ENCODE results near the gene SNRPB. TPM values are rescaled to one million over a fixed set of nuclear protein-coding genes. Genes with fewer than 3 reads are reported as not detected.

SNRPB gene
- total RNA-seq, 6 experiments from 2014 or later: 25.4 to 105 (median 48.1) TPM

DNA sequence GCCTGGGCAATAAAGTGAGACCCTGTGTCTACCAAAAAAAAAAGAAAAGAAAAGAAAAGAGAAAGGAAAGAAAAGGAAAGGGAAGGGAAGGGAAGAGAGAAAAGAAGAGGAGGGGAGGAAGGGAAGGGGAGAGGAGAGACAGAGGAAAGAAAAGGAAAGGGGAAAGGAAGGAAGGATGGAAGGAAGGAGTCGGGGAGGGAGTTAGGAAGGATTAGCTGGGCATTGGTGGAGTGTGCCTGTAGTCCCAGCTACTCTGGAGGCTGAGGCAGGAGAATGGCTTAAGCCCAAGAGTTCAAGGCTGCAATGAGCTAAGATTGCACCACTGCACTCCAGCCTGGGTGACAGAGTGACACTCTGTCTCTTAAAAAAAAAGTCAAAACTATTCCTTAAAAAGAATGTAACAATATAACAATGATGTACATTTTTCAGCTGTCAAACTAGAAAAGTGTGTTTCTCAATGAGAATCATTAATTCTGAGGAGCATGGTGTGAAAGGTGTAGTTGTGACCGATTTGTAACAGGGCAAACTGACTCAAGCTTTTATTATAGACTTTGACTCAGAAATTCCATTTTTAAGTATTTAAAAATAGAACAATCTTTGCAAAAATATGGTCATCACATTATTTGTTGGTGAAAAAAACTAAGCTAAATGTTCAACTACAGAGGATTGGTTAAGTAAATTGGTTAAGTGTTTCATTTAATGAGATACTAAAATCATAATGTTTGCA lies 14.7 kb downstream of the SNRPB start:
- no peak overlapping the region for H3K27ac ChIP-seq
- peaks cover 0 to 13% (median 9%) of the 10 kb centered on the region in 4 donors for H3K36me3 ChIP-seq
- no peak overlapping the region for H3K4me3 ChIP-seq
- DNase-seq (no peak), ATAC-seq (peak in 1 of 4 donors; percentile 28)
- H3K4me1 ChIP-seq: no peaks in the 10 kb centered on the region
- no peaks in the 10 kb centered on the region for H3K9me3 ChIP-seq
- 70% methylated on average over 2 of the region's 2 CpGs for whole genome bisulfite sequencing (ENCODE audit: insufficient coverage, low coverage, low lambda C conversion rate, missing lambda C conversion rate)
- TF ChIP-seq POLR2A (IDR thresholded peaks at IDR 0.05): no peak
- no peak for TF ChIP-seq CTCF (IDR thresholded peaks at IDR 0.05)
- intact Hi-C loops (cut with DNase I): no loop called here
- no peaks in the 10 kb centered on the region for H3K27me3 ChIP-seq

GRCh38 chr20:2453792-2454191 lies 16.8 kb downstream of the SNRPB start:
- intact Hi-C loops (cut with DNase I): no loop called here
- H3K4me1 ChIP-seq: no peaks in the 10 kb centered on the region
- no peak for TF ChIP-seq CTCF (IDR thresholded peaks at IDR 0.05)
- no peak for TF ChIP-seq POLR2A (IDR thresholded peaks at IDR 0.05)
- H3K4me3 ChIP-seq: no peak overlapping the region
- no peak overlapping the region for H3K27ac ChIP-seq
- WGBS (ENCODE audit: insufficient coverage, low coverage, low lambda C conversion rate, missing lambda C conversion rate): 71% methylated on average over 3 of the region's 3 CpGs
- DNase-seq (no peak), ATAC-seq (no peak)
- H3K36me3 ChIP-seq: no peaks in the 10 kb centered on the region
- no peaks in the 10 kb centered on the region for H3K9me3 ChIP-seq
- H3K27me3 ChIP-seq: no peaks in the 10 kb centered on the region

- Histone ChIP-seq H3K4me1 (no peaks in the 10 kb centered on the region), H3K9me3 (no peaks in the 10 kb centered on the region), H3K27me3 (no peaks in the 10 kb centered on the region), H3K4me3 (no peak overlapping the region), H3K27ac (no peak overlapping the region), H3K36me3 (no peaks in the 10 kb centered on the region)
- 31% methylated on average over 5 of the region's 8 CpGs for WGBS (ENCODE audit: insufficient coverage, low coverage, low lambda C conversion rate, missing lambda C conversion rate)
- DNase-seq: peak in 2 of 3 donors; percentile 63 to 75
- intact Hi-C loops (cut with DNase I): no loop called here
- peak; percentile 91 to 97 (median 95) for ATAC-seq
- TF ChIP-seq CTCF (IDR thresholded peaks at IDR 0.05) (peak; percentile 76 to 88 (median 86)), POLR2A (IDR thresholded peaks at IDR 0.05) (no peak)
These were observed 18.5 kb downstream of the SNRPB start for GRCh38 chr20:2451939-2452732.

DNA sequence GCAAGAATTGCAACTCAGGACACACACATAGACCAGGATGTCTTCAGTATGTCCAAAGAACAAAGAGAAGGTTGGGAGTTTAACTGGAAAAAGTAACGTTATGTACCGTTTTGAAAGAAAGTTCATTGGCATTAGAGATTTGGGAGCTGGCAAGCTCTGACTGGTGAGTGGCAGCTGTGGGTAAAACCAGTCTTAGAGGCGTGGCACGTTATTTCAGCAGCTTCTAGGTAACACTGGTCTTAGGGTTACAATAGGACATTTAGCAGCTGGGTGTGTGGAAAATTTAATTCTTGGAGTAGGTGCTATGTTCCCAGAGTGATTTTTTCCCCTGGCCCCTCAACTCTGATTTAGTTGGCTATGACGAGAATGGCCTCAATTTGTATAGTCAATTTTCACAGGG lies 19.2 kb downstream of the SNRPB start:
- Histone ChIP-seq H3K9me3 (no peaks in the 10 kb centered on the region), H3K36me3 (no peaks in the 10 kb centered on the region), H3K27ac (no peak overlapping the region), H3K27me3 (no peaks in the 10 kb centered on the region), H3K4me1 (no peaks in the 10 kb centered on the region), H3K4me3 (no peak overlapping the region)
- no peak for TF ChIP-seq CTCF (IDR thresholded peaks at IDR 0.05)
- TF ChIP-seq POLR2A (IDR thresholded peaks at IDR 0.05): no peak
- WGBS (ENCODE audit: insufficient coverage, low coverage, low lambda C conversion rate, missing lambda C conversion rate): 58% methylated on average over 5 of the region's 5 CpGs
- DNase-seq: no peak
- intact Hi-C loops (cut with DNase I): no loop called here
- ATAC-seq: no peak

Measured in right lobe of liver (tissue), 6 donors.